Memory B cell (primary cell): Measurements from ENCODE around the gene BCAS1.
A peak's percentile ranks its signal among the peaks of the same experiment; 100 is the strongest.

Experiments
- ATAC-seq: fragments of 150-1000 bp; cut with Tn5 transposase; 2 replicates; pipeline ENCODE4 v1.10.0; 2021; ENCODE audit warnings: low read depth, mild to moderate bottlenecking, moderate library complexity
- DNase-seq, 2 donors: peaks; one replicate each; pipeline ENCODE4 v3.0.0; 2022; ENCODE audit warnings: low spot score in 2 of 2
- H3K27ac Mint-ChIP-seq: one replicate; pipeline ENCODE4 v1.8.0; 2022; ENCODE audit warnings: mild to moderate bottlenecking, moderate library complexity, mixed read lengths
- H3K27me3 Mint-ChIP-seq: one replicate; pipeline ENCODE4 v1.8.0; 2022; ENCODE audit warnings: mixed read lengths
- H3K36me3 Mint-ChIP-seq: one replicate; pipeline ENCODE4 v1.8.0; 2022; ENCODE audit warnings: mild to moderate bottlenecking, mixed read lengths
- H3K4me1 Mint-ChIP-seq: one replicate; pipeline ENCODE4 v1.8.0; 2022; ENCODE audit warnings: mixed read lengths
- H3K4me3 Mint-ChIP-seq: one replicate; pipeline ENCODE4 v1.8.0; 2022; ENCODE audit warnings: mild to moderate bottlenecking, moderate library complexity, mixed read lengths
- H3K9me3 Mint-ChIP-seq: one replicate; pipeline ENCODE4 v1.8.0; 2022; ENCODE audit warnings: mixed read lengths

The BCAS1 gene

GRCh38 chr20:53916173-53916512 lies 154.3 kb downstream of the BCAS1 start:
- DNase-seq (no peak), ATAC-seq (no peak)
- peak overlapping the region; percentile 93 for H3K27ac Mint-ChIP-seq
- no peaks in the 10 kb centered on the region for H3K27me3 Mint-ChIP-seq
- peak overlapping the region; percentile 91 for H3K4me3 Mint-ChIP-seq
- H3K9me3 Mint-ChIP-seq = peaks cover 2% of the 10 kb centered on the region
- no peaks in the 10 kb centered on the region for H3K36me3 Mint-ChIP-seq
- peaks cover 46% of the 10 kb centered on the region for H3K4me1 Mint-ChIP-seq

GRCh38 chr20:53915446-53916172 lies 154.8 kb downstream of the BCAS1 start:
- DNase-seq (peak; percentile 83 to 85), ATAC-seq (peak; percentile 84)
- H3K36me3 Mint-ChIP-seq = no peaks in the 10 kb centered on the region
- peaks cover 48% of the 10 kb centered on the region for H3K4me1 Mint-ChIP-seq
- peak overlapping the region; percentile 91 for H3K4me3 Mint-ChIP-seq
- peak overlapping the region; percentile 93 for H3K27ac Mint-ChIP-seq
- peaks cover 2% of the 10 kb centered on the region for H3K9me3 Mint-ChIP-seq
- no peaks in the 10 kb centered on the region for H3K27me3 Mint-ChIP-seq

GRCh38 chr20:53914781-53915445 lies 155.5 kb downstream of the BCAS1 start:
- Mint-ChIP-seq H3K27me3 (no peaks in the 10 kb centered on the region), H3K4me3 (peak overlapping the region; percentile 91), H3K27ac (peak overlapping the region; percentile 93), H3K9me3 (peaks cover 2% of the 10 kb centered on the region), H3K36me3 (no peaks in the 10 kb centered on the region), H3K4me1 (peaks cover 50% of the 10 kb centered on the region)
- DNase-seq = no peak
- ATAC-seq = no peak

GRCh38 chr20:53914091-53914780 lies 156.2 kb downstream of the BCAS1 start:
- H3K4me3 Mint-ChIP-seq = no peak overlapping the region
- H3K9me3 Mint-ChIP-seq = peaks cover 2% of the 10 kb centered on the region
- peak overlapping the region; percentile 93 for H3K27ac Mint-ChIP-seq
- H3K36me3 Mint-ChIP-seq = no peaks in the 10 kb centered on the region
- ATAC-seq (peak; percentile 39), DNase-seq (no peak)
- H3K27me3 Mint-ChIP-seq = no peaks in the 10 kb centered on the region
- H3K4me1 Mint-ChIP-seq = peaks cover 49% of the 10 kb centered on the region

- H3K27me3 Mint-ChIP-seq = no peaks in the 10 kb centered on the region
These were observed 159.1 kb downstream of the BCAS1 start for GRCh38 chr20:53911301-53911700.

GRCh38 chr20:53910351-53911002 lies 159.9 kb downstream of the BCAS1 start:
- no peaks in the 10 kb centered on the region for H3K9me3 Mint-ChIP-seq
- no peaks in the 10 kb centered on the region for H3K36me3 Mint-ChIP-seq
- H3K27me3 Mint-ChIP-seq = no peaks in the 10 kb centered on the region
- no peak overlapping the region for H3K27ac Mint-ChIP-seq
- H3K4me1 Mint-ChIP-seq = peaks cover 53% of the 10 kb centered on the region
- DNase-seq = no peak
- no peak overlapping the region for H3K4me3 Mint-ChIP-seq
- no peak for ATAC-seq

More at GRCh38 chr20:53911301-53911700, 159.1 kb downstream of the BCAS1 start:
- ATAC-seq (no peak), DNase-seq (no peak)
- Mint-ChIP-seq H3K36me3 (no peaks in the 10 kb centered on the region), H3K27ac (no peak overlapping the region), H3K9me3 (no peaks in the 10 kb centered on the region), H3K4me1 (peaks cover 52% of the 10 kb centered on the region), H3K4me3 (no peak overlapping the region)

- ATAC-seq = no peak
- Mint-ChIP-seq H3K27me3 (no peaks in the 10 kb centered on the region), H3K36me3 (no peaks in the 10 kb centered on the region), H3K27ac (peak overlapping the region; percentile 24), H3K4me1 (peaks cover 49% of the 10 kb centered on the region), H3K9me3 (peaks cover 2% of the 10 kb centered on the region), H3K4me3 (no peak overlapping the region)
- DNase-seq = no peak
These were observed 162.2 kb downstream of the BCAS1 start for GRCh38 chr20:53907968-53908751.

GRCh38 chr20:53905820-53906191 lies 164.6 kb downstream of the BCAS1 start:
- Mint-ChIP-seq H3K4me1 (peaks cover 41% of the 10 kb centered on the region), H3K27me3 (no peaks in the 10 kb centered on the region), H3K9me3 (peaks cover 2% of the 10 kb centered on the region), H3K4me3 (peak overlapping the region; percentile 65), H3K27ac (peak overlapping the region; percentile 83), H3K36me3 (no peaks in the 10 kb centered on the region)
- ATAC-seq = no peak
- no peak for DNase-seq

GRCh38 chr20:53905019-53905819 lies 165.2 kb downstream of the BCAS1 start:
- no peaks in the 10 kb centered on the region for H3K27me3 Mint-ChIP-seq
- ATAC-seq = peak; percentile 73
- H3K4me1 Mint-ChIP-seq = peaks cover 39% of the 10 kb centered on the region
- peak overlapping the region; percentile 65 for H3K4me3 Mint-ChIP-seq
- DNase-seq = no peak
- peak overlapping the region; percentile 83 for H3K27ac Mint-ChIP-seq
- H3K36me3 Mint-ChIP-seq = no peaks in the 10 kb centered on the region
- H3K9me3 Mint-ChIP-seq = peaks cover 2% of the 10 kb centered on the region

GRCh38 chr20:53904261-53904660 lies 166.1 kb downstream of the BCAS1 start:
- Mint-ChIP-seq H3K27me3 (no peaks in the 10 kb centered on the region), H3K27ac (no peak overlapping the region), H3K36me3 (no peaks in the 10 kb centered on the region), H3K9me3 (peaks cover 2% of the 10 kb centered on the region), H3K4me1 (peaks cover 41% of the 10 kb centered on the region), H3K4me3 (no peak overlapping the region)
- ATAC-seq (no peak), DNase-seq (no peak)

- peaks cover 2% of the 10 kb centered on the region for H3K9me3 Mint-ChIP-seq
- H3K27ac Mint-ChIP-seq = no peak overlapping the region
- H3K27me3 Mint-ChIP-seq = no peaks in the 10 kb centered on the region
- H3K4me3 Mint-ChIP-seq = no peak overlapping the region
- no peak for ATAC-seq
- H3K36me3 Mint-ChIP-seq = no peaks in the 10 kb centered on the region
- DNase-seq = no peak
- H3K4me1 Mint-ChIP-seq = peaks cover 43% of the 10 kb centered on the region
These were observed 166.8 kb downstream of the BCAS1 start for GRCh38 chr20:53903652-53903987.

- Mint-ChIP-seq H3K27me3 (no peaks in the 10 kb centered on the region), H3K36me3 (no peaks in the 10 kb centered on the region), H3K4me1 (peaks cover 42% of the 10 kb centered on the region), H3K9me3 (peaks cover 2% of the 10 kb centered on the region), H3K4me3 (no peak overlapping the region), H3K27ac (no peak overlapping the region)
- DNase-seq (no peak), ATAC-seq (no peak)
These were observed 167.3 kb downstream of the BCAS1 start for GRCh38 chr20:53902968-53903651.
